Raji (cell line): Measurements from ENCODE around the gene TMPRSS9.
A peak's percentile ranks its signal among the peaks of the same experiment; 100 is the strongest.

ENCODE experiments used
- POLR2A ChIP-seq: IDR thresholded peaks from 2 replicates; pipeline ENCODE4 v1.6.1; 2011; ENCODE audit warnings: low read depth, low read length, control low read depth; ENCODE audit not compliant: insufficient read depth

TMPRSS9 gene

GRCh38 chr19:2382530-2383222, 22.6 kb downstream of the TMPRSS9 start:
- TF ChIP-seq POLR2A: no peak

DNA sequence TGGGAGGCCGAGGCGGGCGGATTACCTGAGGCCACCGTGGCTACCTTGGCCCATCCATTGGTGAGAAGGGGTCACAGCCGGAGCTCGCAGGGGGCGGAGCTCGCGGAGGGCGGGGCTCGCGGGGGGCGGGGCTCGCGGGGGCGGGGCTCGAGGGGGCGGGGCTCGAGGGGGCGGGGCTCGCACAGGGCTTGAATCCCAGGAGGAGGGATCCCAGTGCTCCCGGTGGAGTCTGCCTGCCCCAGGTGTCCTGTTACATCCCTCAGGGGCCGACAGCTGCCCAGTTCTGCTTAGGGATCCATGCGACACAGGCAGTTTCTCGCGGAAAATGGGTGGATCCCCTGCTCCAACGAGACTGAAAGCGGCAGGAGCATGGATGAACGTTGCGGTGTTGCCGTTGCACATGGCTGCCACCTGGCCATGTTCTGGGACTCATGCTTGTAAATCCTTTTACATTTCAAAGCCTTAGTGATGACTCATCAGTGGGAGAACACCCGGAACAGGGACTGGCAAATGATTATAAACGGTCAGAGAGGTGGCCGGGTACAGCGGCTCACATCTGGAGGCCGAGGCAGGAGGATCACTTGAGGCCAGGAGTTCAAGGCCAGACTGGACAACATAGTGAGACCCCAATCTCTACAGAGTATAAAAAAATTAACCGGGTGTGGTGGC, 25.1 kb downstream of the TMPRSS9 start:
- no peak for TF ChIP-seq POLR2A

- TF ChIP-seq POLR2A: no peak
These were observed 27.6 kb downstream of the TMPRSS9 start for GRCh38 chr19:2387367-2388288.

DNA sequence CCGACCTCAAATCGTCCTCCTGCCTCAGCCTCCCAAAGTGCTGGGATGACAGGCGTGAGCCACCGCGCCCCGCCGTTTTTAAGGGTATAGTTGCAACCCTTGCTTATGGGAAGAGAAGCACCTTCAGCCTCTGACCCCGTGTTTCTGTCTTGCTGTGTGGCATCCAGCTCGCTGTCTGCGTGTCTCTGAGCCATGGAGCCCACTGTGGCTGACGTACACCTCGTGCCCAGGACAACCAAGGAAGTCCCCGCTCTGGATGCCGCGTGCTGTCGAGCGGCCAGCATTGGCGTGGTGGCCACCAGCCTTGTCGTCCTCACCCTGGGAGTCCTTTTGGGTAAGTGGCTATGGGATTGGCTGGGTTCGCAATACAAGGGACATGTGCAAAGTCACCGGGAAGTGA, 29.5 kb downstream of the TMPRSS9 start:
- no peak for TF ChIP-seq POLR2A

DNA sequence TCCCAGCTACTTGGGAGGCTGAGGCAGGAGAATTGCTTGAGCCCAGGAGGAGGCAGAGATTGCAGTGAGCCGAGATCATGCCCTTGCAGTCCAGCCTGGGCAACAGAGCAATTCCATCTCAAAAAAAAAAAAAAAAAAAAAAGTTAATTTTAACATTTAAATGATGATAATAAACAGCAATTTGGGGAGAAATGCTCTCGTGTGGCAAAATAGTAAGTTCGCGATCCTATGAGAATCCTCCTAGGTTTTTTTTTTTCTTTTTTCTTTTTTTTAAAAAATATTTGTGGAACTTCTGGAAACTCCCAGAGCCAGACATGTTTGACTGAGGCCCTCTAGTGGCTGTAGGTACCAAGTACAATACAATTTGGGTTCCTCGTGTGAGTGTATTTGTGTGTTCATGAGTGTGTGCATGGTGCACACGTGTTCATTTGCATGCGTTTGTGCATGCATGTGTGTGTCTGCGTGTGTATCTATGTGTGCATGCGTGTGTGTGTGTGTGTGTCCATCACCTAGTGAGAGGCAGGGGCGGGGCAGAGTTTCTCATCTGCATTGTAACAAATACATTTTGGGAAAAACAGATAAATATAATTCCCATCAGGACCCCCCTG, 31.2 kb downstream of the TMPRSS9 start:
- 0 out of 2 replicates have a peak, but pooled peaks have one; percentile 14 for TF ChIP-seq POLR2A

GRCh38 chr19:2392366-2392765, 32.3 kb downstream of the TMPRSS9 start:
- no peak for TF ChIP-seq POLR2A

GRCh38 chr19:2394054-2394441, 34.0 kb downstream of the TMPRSS9 start:
- TF ChIP-seq POLR2A: 0 out of 2 replicates have a peak, but pooled peaks have one; percentile 5

GRCh38 chr19:2394442-2395292, 34.6 kb downstream of the TMPRSS9 start:
- peak; percentile 47; the same call in 1 of the 2 replicates for TF ChIP-seq POLR2A

DNA sequence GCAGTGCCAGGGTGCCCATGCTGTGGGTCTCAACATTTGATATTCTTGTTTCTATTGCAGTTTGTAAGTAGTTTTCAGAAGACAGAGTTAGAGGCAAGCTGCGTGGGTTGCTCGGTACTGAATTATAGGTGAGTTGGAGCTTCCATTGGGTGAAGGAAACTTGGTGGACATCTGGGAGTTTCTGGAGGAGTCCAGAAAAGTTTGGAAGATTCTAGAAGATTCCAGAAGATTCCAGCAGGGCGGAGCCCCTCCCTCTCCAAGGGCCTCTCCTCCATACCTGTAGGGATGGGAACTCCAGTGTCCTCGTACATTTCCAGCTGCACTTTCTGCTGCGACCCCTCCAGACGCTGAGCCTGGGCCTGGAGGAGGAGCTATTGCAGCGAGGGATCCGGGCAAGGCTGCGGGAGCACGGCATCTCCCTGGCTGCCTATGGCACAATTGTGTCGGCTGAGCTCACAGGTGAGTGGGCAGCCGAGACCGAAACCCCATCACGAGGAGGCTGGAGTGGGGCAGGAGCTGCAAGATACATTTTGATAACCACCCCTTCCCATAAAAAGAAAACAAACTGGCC, 38.8 kb downstream of the TMPRSS9 start:
- TF ChIP-seq POLR2A: no peak

- no peak for TF ChIP-seq POLR2A
These were observed 39.5 kb downstream of the TMPRSS9 start for GRCh38 chr19:2399582-2399981.

DNA sequence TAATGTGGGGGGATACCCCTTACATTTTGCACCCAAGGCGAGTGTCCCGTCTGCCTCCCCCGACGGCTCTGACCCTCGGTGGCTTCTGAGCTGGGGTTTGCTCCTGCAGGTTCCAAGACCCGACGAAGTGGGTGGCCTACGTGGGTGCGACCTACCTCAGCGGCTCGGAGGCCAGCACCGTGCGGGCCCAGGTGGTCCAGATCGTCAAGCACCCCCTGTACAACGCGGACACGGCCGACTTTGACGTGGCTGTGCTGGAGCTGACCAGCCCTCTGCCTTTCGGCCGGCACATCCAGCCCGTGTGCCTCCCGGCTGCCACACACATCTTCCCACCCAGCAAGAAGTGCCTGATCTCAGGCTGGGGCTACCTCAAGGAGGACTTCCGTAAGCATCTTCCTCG, 48.2 kb downstream of the TMPRSS9 start:
- no peak for TF ChIP-seq POLR2A

DNA sequence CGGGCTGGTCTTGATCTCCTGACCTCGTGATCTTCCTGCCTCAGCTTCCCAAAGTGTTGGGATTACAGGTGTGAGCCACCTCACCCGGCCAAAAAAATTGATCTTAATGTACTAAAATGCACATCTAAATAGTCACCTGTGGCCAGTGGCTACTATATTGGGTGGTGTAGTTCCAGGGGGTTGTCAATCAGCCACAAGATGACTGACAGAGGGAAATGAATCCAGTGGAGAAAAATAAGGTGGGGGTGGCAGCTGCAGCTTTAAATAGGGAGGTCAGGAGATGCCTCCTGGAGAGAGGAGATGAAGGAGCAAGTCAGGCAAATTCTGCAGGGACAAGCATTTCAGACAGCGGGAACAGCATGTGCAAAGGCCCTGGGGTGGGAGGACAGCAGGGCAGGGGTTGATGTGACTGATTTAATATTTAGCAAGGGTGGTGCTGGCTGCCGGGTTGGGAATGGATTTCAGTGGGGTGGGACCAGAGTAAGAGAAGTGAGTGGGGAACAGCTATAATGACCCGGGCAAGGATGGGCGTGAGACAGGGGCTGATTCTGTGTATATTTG, 49.4 kb downstream of the TMPRSS9 start:
- TF ChIP-seq POLR2A: no peak

GRCh38 chr19:2410023-2410422, 50.0 kb downstream of the TMPRSS9 start:
- TF ChIP-seq POLR2A: no peak

GRCh38 chr19:2411709-2412108, 51.6 kb downstream of the TMPRSS9 start:
- TF ChIP-seq POLR2A: no peak
